ENCODE results near the gene RAMACL. TPM values are rescaled to one million over a fixed set of nuclear protein-coding genes. Genes with fewer than 3 reads are reported as not detected.
A peak's percentile ranks its signal among the peaks of the same experiment; 100 is the strongest.

RAMACL gene
- total RNA-seq, 1 donor from 2014 or later, result 8.0 TPM

DNA sequence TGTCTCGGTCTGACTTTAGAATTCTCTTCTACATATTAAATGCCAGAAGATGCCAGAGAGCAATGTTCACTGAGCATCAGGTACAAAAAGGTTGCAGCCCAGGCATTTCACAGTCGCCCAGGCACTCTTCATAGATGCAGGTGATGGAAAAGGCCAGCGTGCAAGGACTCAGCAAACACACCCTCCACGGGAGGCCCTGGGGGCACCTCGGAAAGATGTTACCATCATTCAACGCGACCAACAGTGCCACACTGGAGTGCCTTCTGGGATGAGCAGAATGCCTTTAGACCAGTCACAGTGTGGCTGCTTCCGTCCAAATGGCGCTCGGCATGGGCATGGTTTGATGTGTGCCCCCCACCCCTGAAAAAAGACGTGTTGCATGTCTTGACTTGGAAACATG is 4.5 kb upstream of the RAMACL start:
- Histone ChIP-seq H3K27me3 (no peaks in the 10 kb centered on the region), H3K9me3 (no peaks in the 10 kb centered on the region), H3K4me1 (peaks cover 18% of the 10 kb centered on the region), H3K27ac (no peak overlapping the region), H3K36me3 (no peaks in the 10 kb centered on the region), H3K4me3 (no peak overlapping the region)
- no peak for ATAC-seq
- intact Hi-C loops (cut with DNase I), result no loop called here
- no peak for DNase-seq
- TF ChIP-seq CTCF (IDR thresholded peaks at IDR 0.05), result no peak

GRCh38 chr6:166589786-166590574 is 3.5 kb upstream of the RAMACL start:
- peaks cover 18% of the 10 kb centered on the region for H3K4me1 ChIP-seq
- H3K27ac ChIP-seq, result no peak overlapping the region
- no peaks in the 10 kb centered on the region for H3K36me3 ChIP-seq
- H3K27me3 ChIP-seq, result no peaks in the 10 kb centered on the region
- no peak for ATAC-seq
- TF ChIP-seq CTCF (IDR thresholded peaks at IDR 0.05), result no peak
- no peaks in the 10 kb centered on the region for H3K9me3 ChIP-seq
- intact Hi-C loops (cut with DNase I), result no loop called here
- DNase-seq, result no peak
- H3K4me3 ChIP-seq, result no peak overlapping the region

- H3K27me3 ChIP-seq, result no peaks in the 10 kb centered on the region
- no peak overlapping the region for H3K4me3 ChIP-seq
- H3K36me3 ChIP-seq, result no peaks in the 10 kb centered on the region
- intact Hi-C loops (cut with DNase I), result no loop called here
- ATAC-seq, result no peak
- peaks cover 18% of the 10 kb centered on the region for H3K4me1 ChIP-seq
- TF ChIP-seq CTCF (IDR thresholded peaks at IDR 0.05), result no peak
- no peaks in the 10 kb centered on the region for H3K9me3 ChIP-seq
- no peak for DNase-seq
- no peak overlapping the region for H3K27ac ChIP-seq
These were observed 2.9 kb upstream of the RAMACL start for GRCh38 chr6:166589337-166589731.

- Histone ChIP-seq H3K27me3 (no peaks in the 10 kb centered on the region), H3K9me3 (no peaks in the 10 kb centered on the region), H3K36me3 (no peaks in the 10 kb centered on the region), H3K4me3 (no peak overlapping the region), H3K4me1 (peaks cover 21% of the 10 kb centered on the region), H3K27ac (no peak overlapping the region)
- peak; percentile 58 for ATAC-seq
- DNase-seq, result no peak
- intact Hi-C loops (cut with DNase I), result no loop called here
- TF ChIP-seq CTCF (IDR thresholded peaks at IDR 0.05), result no peak
These were observed 2.3 kb upstream of the RAMACL start for GRCh38 chr6:166588691-166589336.

- DNase-seq, result no peak
- no peaks in the 10 kb centered on the region for H3K27me3 ChIP-seq
- H3K27ac ChIP-seq, result no peak overlapping the region
- intact Hi-C loops (cut with DNase I), result no loop called here
- peaks cover 22% of the 10 kb centered on the region for H3K4me1 ChIP-seq
- H3K9me3 ChIP-seq, result no peaks in the 10 kb centered on the region
- no peak overlapping the region for H3K4me3 ChIP-seq
- H3K36me3 ChIP-seq, result no peaks in the 10 kb centered on the region
- TF ChIP-seq CTCF (IDR thresholded peaks at IDR 0.05), result no peak
- peak; percentile 38 for ATAC-seq
These were observed 1.3 kb upstream of the RAMACL start for GRCh38 chr6:166587631-166588413.
